Inflammatory macrophage treated with lipopolysaccharide for 4 hours (primary cell): ENCODE data around the gene CD2BP2.
A peak's percentile ranks its signal among the peaks of the same experiment; 100 is the strongest.

ENCODE experiments used
- DNase-seq: peaks from one replicate; pipeline ENCODE4 v3.0.0-alpha.2; 2020

CD2BP2 gene

DNA sequence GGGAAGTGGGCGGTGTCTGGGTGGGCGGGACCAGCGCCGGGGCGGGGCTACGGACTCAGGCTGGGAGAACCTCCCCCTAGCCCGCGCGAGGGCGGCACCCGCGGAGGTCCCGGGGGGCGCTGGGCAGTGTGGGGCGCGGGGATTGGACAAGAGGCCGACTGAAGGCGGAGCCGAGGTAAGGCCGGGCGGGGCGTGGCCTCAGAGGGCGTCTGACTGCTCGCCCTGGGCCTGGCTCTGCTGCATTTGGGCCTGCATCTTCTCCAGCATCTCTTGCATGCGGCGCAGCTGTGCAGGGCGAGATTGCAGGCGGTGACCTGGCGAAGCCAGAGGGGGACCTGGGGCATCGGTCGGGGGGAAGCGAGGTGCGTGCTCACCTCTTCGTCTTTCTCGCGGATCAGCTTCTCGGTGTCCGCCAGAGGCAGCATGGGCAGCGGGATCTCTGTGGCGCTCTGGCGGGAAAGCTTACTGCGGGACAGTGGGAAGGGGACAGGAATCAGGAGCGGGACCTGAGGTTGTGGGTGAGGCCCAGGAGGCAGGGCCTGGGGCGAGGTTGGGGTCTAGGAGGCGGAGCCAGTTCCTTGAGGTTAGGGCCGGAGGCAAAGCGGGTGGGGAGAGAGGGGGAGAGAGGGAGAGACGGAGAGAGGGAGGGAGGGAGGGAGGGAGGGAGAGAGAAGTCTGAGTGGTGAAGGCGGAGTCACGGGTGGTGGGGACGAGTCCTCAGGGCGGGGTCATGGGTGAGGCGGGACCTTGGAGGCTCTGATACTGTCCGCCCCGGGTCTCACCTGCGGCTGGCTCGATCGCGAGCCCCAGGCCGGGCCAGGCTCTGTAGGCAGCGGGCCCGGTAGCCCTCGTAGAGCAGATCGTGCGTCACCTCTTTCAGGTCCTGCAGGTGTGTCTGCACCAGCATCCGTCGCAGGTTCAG, 23.4 kb upstream of the CD2BP2 start:
- DNase-seq = peak; percentile 98

DNA sequence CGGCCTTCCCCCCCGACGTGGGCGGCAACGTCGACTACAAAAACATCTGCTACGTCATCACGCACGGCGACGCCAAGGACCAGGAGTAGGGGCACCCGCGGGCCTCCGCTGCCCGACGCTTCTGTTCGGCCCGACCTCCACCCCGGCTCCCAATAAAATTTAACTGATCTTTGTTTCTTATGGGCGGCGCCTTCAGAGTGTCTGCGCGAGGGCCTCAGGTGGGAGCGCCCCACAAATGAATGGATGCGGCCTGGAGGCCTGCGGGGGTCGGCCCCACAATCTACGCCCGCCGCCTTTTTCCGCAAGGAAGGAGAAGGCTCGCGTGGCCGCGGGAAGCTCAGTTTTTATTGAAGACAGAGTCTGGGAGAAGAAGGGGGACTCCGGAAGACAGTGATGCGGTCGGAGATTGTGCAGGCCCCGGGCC, 22.7 kb upstream of the CD2BP2 start:
- DNase-seq = peak; percentile 64

DNA sequence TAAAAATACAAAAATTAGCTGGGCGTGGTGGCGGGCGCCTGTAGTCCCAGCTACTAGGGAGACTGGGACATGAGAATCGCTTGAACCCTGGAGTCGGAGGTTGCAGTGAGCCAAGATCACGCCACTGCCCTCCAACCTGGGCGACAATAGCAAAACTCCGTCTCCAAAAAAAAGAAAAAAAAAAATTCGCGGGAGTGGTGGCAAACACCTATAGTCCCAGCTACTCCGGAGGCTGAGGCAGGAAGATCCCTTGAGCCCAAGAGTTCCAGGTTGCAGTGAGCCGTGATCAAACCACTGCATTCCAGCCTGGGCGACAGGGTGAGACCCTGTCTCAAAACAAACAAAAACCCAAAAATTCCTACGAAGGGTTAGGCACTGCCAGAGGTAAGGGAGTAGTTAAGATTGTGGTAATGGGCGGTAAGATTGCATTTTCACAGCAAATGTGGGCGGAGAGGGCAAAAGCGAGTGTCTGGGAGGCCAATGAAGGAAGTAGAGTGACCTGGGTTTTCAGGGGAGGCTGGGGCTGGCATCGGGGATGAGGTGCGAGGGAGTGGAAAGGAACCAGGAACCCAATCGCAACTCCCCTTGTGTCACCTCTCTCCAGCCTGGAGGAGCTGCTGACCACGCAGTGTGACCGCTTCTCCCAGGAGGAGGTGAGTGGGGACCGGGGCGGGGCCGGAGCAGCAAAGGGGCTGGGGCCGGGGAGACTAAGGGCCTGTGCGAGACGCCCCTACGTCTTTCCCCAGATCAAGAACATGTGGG, 22.1 kb upstream of the CD2BP2 start:
- DNase-seq = no peak

DNA sequence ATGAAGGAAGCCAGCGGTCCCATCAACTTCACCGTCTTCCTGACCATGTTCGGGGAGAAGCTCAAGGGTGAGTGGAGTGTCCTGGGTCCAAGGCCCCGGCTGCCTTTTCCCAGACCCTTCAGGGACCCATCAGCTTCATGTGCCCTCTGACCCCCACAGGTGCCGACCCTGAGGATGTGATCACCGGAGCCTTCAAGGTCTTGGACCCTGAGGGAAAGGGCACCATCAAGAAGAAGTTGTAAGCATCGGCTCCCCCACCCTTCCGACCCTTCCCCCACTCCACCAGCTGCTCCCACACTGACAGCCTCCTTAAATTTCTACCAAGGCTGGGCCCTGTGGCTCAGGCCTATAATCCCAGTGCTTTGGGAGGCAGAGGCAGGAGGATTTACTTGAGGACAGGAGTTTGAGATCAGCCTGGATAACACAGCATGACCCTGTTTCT, 21.4 kb upstream of the CD2BP2 start:
- no peak for DNase-seq

DNA sequence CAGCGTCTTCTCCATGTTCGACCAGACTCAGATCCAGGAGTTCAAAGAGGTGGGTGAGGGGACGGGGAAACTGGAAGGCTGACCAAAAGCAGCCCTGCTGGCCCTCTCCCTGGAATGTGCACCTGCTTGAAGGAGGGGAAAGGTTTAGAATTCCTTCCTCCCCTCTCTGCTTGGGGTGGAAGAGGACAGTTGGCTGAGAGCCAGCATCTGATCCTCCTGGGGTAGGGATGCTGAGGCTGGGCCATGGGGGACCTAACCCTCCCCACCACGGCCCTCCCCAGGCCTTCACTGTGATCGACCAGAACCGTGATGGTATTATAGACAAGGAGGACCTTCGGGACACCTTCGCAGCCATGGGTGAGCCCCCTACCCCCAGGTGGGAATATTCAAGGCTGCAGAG, 20.8 kb upstream of the CD2BP2 start:
- DNase-seq = no peak

DNA sequence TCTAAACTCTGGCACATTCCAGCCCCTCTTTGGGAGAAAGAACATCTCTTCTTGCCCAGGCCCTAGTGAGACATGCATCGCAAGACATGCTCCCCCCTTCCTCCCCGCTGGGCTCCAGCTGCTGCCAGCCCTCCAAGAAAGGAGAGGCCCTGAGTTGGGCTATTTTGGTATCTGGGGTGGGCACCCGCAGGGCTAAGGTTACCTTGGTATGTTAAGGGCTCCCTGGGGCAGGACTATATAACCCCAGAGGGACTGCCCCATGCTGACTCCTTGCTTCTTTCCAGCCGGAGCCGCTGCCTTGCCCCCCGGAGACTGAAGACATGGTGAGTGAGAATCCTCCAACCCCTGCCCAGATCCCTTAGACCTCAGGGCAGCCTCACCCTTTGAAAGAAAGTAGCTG, 19.4 kb upstream of the CD2BP2 start, which contains the start of gene MYL11:
MYL11 (plus strand) TSS at position 265 of the 400 bp plus-strand sequence; CDS start at position 321, 56 bp downstream.
- no peak for DNase-seq

DNA sequence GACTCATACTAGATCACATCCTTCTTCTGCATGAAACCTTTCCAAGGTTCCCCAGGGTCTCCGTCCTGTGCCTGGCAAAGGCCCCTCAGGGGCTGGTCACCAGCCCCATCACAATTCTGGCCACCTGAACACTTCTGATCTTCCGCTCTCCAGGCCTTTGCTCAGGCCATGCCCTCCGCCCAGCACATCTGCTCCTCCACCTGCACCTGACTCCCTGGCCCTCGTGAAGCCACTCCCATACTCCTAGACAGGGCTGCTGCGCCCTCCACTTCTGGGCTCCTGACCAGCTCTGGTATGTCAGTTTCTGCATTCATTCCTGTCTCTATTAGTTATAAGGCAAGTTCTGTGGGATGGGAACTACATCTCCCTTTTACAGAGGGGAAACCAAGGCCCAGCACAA, 17.6 kb upstream of the CD2BP2 start:
- no peak for DNase-seq

DNA sequence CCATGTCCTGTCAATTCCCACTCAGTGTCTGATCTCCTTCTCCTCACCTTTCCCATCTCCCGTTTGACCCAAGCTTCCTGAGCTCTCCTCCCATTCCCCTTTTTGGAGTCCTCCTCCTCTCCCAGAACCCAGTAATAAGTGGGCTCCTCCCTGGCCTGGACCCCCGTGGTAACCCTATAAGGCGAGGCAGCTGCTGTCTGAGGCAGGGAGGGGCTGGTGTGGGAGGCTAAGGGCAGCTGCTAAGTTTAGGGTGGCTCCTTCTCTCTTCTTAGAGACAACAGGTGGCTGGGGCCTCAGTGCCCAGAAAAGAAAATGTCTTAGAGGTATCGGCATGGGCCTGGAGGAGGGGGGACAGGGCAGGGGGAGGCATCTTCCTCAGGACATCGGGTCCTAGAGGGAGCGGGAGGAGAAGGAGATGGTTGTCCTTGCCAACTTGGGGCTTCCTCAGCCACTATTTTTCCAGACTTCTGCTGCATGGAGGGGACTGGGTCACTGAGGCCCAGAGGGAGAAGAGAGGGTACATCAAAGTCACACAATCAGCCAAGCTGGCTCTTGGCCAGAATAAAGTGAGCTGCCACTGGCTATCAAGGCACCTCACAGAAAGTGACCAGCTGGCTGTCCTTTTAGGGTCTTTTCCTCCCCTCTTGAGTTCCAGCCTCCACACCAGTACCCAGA, 17.1 kb upstream of the CD2BP2 start:
- no peak for DNase-seq

DNA sequence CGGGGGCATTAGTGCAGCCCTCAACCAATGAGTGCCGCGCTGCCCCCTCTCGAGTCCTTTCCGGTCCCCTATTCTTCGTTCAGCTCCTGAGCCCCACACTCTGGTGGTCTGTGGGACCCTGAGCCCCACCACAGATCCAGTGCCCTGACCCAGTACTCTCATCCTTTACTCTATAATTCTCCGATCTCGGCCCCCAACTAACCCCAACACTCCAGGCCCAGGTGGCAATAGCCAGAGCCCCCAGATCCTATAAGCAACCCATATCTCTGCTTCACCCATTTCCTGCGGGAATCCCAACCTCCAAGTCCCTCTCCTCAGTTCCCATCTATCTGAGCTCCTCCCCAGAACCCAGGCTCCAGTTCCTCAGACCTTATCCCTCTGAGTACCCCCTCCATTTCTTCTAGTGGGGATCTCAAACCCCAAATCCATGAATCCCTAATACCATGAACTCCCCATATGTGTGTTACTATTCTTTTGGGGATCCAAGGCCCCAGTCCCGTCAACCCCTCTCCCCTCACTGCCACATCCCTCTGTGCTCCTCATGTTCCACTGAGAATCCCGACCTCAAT, 16.2 kb upstream of the CD2BP2 start:
- DNase-seq = no peak

DNA sequence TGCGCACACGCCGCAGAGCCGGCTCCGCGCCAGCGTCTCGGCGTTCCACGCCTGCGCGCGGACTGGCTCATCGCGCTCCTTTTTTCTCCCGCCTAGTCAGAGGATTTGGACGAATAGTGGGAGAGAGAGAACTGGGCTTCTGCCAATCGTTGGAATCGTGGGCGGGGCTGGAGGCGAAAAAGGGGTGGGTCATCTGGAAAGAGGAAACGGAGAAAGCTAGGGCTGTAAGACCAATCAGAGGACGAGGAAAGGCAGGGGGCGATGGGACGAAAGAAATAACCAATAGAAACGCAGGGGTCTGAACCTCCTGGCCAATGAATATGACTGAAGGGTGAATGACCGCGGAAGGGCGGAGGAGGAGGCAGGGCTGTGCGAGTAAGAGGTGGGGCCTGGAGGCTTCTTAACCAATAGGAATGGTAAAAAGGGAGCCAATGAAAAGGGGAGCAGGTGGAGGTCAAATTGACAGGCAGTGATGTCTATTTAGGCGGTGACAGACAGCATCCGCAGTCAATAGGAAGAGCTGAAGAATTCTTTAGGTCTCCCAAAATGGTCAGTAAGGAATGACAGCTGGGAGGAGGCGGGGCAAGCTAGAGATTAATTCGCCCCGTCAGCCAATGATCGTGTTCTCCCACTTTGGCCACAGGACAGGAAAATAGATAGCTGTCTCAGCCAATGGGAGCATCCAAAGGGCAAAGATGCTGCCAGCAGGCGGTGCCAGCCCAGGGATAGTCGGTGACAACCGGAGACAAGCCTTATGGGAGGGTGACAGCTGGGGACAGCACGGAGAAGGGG, 15.5 kb upstream of the CD2BP2 start, which contains the start of gene TBC1D10B:
TBC1D10B (minus strand) TSS at position 39 of the 792 bp plus-strand sequence. CDS start 311 bp downstream, outside the sequence.
- DNase-seq = peak; percentile 100

DNA sequence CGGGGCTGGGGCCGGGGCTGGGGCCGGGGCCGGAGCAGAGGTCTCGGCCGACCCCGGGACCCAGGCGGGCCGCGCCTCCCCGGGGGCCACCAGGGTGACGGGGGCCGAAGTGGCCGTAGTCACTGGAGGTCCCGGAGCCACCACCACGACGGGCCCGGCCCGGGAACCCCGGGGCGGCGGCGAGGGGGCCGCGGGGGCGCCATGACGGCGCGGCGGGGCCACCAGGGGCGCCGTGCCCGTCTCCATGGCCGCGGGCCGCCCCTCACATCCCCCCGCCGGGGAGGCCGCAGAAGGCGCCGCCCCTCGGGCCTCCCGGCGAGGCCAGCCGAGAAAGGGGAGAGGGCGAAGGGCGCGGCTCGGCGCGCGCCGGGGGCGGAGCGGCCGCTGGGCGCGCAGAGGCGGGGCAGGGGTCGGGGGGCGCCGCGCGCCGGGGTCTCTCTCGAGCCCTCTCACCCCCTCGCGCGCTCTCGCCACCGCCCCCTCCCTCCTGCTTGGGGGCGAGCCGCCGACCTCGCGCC, 14.9 kb upstream of the CD2BP2 start:
- no peak for DNase-seq

DNA sequence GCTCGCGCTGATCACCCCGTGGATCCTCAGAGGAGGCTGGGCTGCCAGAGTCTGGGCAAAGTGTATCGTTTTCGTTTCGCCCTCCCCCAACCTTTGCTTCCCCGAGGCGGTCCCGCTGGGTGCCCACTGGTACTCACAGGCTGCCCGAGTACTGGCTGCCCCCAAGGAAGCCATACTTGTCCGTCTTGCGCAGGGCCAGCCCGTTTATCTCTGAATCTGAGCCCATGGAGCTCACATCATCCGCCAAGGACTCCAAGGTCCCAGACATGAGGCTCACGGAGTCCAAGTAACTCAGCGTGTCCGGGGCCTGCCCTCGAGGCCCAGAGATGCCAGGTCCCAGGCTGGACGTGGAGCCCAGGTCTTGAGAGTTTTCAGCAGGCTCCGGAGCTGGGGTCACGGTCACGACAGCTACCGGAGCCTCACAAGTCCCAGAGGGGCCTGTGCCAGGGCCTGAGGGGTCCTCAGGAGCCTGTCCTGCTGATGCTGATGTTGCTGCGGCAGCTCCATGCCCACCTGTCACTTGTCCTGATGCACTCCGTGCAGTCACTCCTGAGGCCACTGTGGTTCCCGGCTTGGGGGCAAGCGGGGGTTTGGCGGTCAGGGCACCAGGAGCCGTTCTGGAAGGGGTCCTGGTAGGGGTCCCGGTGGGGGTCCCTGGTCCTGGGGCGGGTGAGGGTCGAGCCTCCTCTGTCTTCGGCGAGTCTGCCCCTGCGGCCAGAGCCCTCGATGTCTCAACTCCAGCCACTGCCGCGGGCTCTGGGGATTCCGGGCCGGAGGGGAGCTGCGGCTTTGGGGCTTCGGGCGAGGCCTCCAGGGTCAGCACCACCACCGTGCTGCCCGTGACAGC, 14.2 kb upstream of the CD2BP2 start:
- DNase-seq = peak; percentile 34

DNA sequence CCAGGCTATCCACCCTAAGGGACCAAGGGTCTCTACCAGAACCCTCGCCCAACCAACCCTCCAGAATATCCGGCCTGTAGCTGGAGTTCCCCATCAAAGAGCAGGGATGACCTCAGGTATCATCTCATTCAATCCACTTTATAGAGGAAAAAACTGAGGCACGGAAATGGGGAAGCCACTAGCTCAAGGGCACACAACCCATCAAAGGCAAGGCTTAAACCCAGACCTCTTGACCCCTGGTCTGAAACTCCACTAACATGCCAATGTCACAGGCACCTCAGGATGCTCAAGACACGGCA, 13.6 kb upstream of the CD2BP2 start:
- DNase-seq = peak; percentile 14

DNA sequence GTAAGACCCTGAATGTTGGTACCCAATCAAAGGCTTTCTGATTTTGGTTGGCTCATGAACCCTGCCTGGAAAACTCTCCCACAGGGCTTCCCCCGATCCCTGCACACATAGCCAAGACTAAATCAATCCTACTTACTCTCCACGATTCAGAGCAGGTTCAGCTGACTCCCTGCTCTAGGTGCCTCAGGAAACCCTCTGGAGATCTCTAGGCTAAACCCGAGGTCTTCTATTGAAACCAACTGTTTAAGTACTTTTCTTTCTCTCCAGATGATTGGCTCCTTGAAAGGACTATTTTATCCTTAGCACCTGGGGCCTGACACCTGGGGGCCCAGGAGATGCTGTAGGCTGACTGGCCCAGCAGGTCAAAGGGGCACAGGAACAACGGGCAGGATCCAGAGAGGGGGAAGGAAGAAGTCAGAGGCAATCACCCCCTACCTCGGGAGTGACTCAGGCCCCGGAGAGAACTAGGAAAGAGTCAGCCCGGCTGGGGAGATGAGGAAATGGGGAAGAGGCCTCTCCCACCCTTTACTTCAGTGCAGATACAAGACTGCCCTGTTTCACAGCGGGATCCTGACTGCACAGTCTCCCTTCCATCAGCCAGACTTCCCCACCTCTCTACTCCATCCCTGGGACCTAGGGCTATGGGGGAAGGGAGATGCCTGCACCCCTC, 13.1 kb upstream of the CD2BP2 start:
- DNase-seq = peak; percentile 83

DNA sequence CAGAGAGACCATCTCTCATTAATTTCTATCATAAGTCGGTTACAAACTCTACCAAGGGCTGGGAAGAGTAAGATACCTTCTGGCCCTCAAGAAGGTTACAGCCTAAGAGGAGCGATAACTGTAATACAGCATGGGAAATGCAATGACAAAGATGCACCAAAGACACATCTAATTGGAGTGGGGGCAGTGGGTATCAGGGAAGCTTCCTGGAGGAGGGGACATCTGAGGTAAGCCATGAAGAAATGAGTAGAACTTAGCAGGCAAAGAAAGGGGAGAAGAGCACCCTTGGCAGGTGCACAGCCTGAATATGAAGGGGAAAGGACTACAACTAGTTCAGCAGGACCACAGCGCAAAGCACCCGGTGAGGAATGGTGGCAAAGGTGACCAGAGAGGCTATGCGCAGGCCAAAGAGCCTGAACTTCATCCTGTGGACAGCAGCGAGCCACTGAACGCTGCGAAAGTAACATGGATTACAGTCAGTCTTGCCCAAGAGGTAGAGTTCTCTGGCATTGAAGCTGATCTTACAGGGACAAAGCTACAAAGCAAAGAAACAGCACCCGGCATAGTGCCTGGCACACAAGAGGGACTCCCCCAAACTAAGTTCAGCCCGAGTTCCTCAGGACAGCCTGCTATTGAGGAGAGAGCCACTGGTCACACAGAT, 12.4 kb upstream of the CD2BP2 start:
- no peak for DNase-seq

DNA sequence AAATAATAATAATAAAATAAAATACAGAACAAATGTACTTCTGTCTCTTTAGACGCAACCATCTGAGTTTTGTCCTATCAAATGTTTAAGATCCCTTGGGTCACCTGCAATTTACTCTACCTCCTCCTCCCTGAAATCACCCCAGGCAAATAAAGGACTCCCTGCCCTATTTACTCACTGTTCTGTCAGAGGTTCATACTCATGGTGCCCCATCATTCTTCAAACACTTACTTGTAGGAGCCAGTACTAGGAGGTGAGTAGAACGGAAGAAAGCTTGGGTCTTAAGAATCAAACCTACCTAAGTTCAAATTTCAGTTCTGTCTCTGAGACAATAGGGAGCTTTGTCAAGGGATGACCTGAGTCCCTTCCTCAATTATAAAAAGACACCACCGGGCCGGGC, 11.4 kb upstream of the CD2BP2 start:
- DNase-seq = no peak

DNA sequence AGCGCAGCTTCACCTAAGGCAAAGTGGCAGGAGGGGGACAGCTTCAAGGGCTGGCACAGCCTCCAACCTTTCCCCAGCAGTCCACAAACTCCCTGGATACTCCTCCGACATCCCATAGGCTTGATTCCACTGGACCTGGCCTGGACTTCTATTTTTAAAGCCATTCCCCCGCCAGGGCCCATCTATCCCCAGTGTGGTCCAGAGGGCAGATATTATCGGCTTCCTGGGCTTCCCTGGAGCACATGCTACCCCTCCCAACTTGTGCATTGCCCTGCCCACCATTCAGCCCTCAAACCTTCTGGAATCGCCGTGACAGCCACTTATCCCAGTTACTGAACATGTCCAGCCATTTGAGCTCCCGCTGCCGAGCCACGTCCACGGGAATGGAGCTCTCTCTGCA, 10.1 kb upstream of the CD2BP2 start:
- no peak for DNase-seq

DNA sequence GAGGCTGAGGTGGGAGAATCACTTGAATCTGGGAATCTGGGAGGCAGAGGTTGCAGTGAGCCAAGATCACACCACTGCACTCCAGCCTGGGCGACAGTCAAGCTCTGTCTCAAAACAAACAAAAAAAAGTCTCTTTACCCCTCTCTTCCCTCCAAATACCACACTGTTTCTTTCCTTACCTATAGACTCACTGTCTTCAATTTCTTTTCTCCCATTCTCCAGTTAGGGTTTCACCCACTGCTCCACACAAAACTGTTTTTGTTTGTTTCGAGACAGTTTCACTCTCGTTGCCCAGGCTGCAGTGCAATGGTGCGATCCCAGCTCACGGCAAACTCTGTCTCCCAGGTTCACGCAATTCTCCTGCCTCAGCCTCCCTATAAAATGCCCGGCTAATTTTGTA, 6.1 kb upstream of the CD2BP2 start:
- DNase-seq = no peak

DNA sequence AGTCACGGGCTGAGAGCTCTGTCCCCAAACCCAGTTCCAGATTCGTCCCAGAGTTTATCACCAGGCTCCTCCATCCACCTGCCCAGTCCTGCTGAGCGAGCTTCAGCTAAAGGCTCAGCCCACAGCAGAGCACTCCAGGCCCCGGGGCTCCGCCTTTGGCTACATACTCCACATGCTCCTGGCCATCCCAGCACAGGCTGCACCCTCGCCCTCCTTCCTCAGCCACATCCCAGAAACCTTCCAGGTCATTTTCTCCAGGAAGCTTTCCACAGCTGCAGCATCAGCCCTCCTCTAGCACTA, 4.7 kb upstream of the CD2BP2 start:
- no peak for DNase-seq
